ENCODE data around the gene FRY.

Gene FRY

GRCh38 chr13:32040052-32040642 lies 8.6 kb downstream of the FRY start:
- no peak; the same call in 2 of the 3 replicates for ATAC-seq

GRCh38 chr13:32040689-32041088 lies 9.1 kb downstream of the FRY start:
- ATAC-seq, result no peak
- TF ChIP-seq ARNTL (CRISPR knock-in tag; IDR thresholded peaks at IDR 0.05; ENCODE audit: borderline replicate concordance, low read depth) (no peak), CREB5 (CRISPR knock-in tag; IDR thresholded peaks at IDR 0.05; ENCODE audit: low read depth) (no peak), TOX (CRISPR knock-in tag; IDR thresholded peaks at IDR 0.05; ENCODE audit: borderline replicate concordance) (no peak), GLIS3 (CRISPR knock-in tag; IDR thresholded peaks at IDR 0.05) (no peak), ZFP30 (CRISPR knock-in tag; IDR thresholded peaks at IDR 0.05) (no peak), SNAI2 (CRISPR knock-in tag; IDR thresholded peaks at IDR 0.05) (no peak), ZNF8 (CRISPR knock-in tag; IDR thresholded peaks at IDR 0.05) (no peak), TSHZ2 (CRISPR knock-in tag; IDR thresholded peaks at IDR 0.05) (no peak), ZNF70 (CRISPR knock-in tag; IDR thresholded peaks at IDR 0.05) (no peak), OSR1 (CRISPR knock-in tag; IDR thresholded peaks at IDR 0.05) (no peak), ZFP3 (CRISPR knock-in tag; IDR thresholded peaks at IDR 0.05) (no peak), ISL1 (CRISPR knock-in tag; IDR thresholded peaks at IDR 0.05) (no peak)

More at GRCh38 chr13:32040052-32040642, 8.6 kb downstream of the FRY start:
- TF ChIP-seq ZC3H10 (CRISPR knock-in tag; IDR thresholded peaks at IDR 0.05) (no peak), ZFP30 (CRISPR knock-in tag; IDR thresholded peaks at IDR 0.05) (no peak), ZNF565 (CRISPR knock-in tag; conservative IDR thresholded peaks at IDR 0.05; ENCODE audit: low read depth) (no peak)

GRCh38 chr13:32041429-32041828 lies 9.9 kb downstream of the FRY start:
- TF ChIP-seq TOX (CRISPR knock-in tag; IDR thresholded peaks at IDR 0.05; ENCODE audit: borderline replicate concordance) (no peak), ZC3H10 (CRISPR knock-in tag; IDR thresholded peaks at IDR 0.05) (no peak), BACH2 (CRISPR knock-in tag; IDR thresholded peaks at IDR 0.05; ENCODE audit: borderline replicate concordance) (no peak), PPARA (CRISPR knock-in tag; IDR thresholded peaks at IDR 0.05; ENCODE audit: borderline replicate concordance) (no peak), PATZ1 (CRISPR knock-in tag; IDR thresholded peaks at IDR 0.05; ENCODE audit: borderline replicate concordance) (no peak), ARNTL (CRISPR knock-in tag; IDR thresholded peaks at IDR 0.05; ENCODE audit: borderline replicate concordance, low read depth) (no peak), ZNF565 (CRISPR knock-in tag; conservative IDR thresholded peaks at IDR 0.05; ENCODE audit: low read depth) (no peak), CSRNP3 (CRISPR knock-in tag; IDR thresholded peaks at IDR 0.05) (no peak), SNAI2 (CRISPR knock-in tag; IDR thresholded peaks at IDR 0.05) (no peak), CSDC2 (CRISPR knock-in tag; IDR thresholded peaks at IDR 0.05) (no peak), OSR1 (CRISPR knock-in tag; IDR thresholded peaks at IDR 0.05) (no peak)
- no peak for ATAC-seq

GRCh38 chr13:32042551-32042950 lies 11.0 kb downstream of the FRY start:
- no peak for ATAC-seq
- no peak for TF ChIP-seq TOX (CRISPR knock-in tag; IDR thresholded peaks at IDR 0.05; ENCODE audit: borderline replicate concordance)
- no peak for TF ChIP-seq BACH2 (CRISPR knock-in tag; IDR thresholded peaks at IDR 0.05; ENCODE audit: borderline replicate concordance)

- no peak for TF ChIP-seq PATZ1 (CRISPR knock-in tag; IDR thresholded peaks at IDR 0.05; ENCODE audit: borderline replicate concordance)
- ATAC-seq, result no peak
Observed at GRCh38 chr13:32044446-32044845, 12.9 kb downstream of the FRY start.

Data from SK-N-SH treated with all-trans-retinoic acid at 6 μM for 48 hours (cell line).